Measurements from ENCODE around the gene RBPJL. TPM values are rescaled to one million over a fixed set of nuclear protein-coding genes. Genes with fewer than 3 reads are reported as not detected.

Gene RBPJL
- total and polyA plus RNA-seq, 2 of the 13 experiments (the other 11 are each of a cell fraction or from before 2014, with no cell fraction given), result not detected

GRCh38 chr20:45300961-45301360 is 5.7 kb upstream of the RBPJL start (continued):
- no peak for TF ChIP-seq KLF15 (CRISPR knock-in tag; IDR thresholded peaks at IDR 0.05; ENCODE audit: borderline replicate concordance)
- TF ChIP-seq ZNF263 (CRISPR knock-in tag; IDR thresholded peaks at IDR 0.05), result peak; percentile 61; the same call in 1 of the 2 replicates
- TF ChIP-seq ZBTB46 (CRISPR knock-in tag; IDR thresholded peaks at IDR 0.05; ENCODE audit: borderline replicate concordance), result no peak
- no peak for TF ChIP-seq ZKSCAN8 (CRISPR knock-in tag; IDR thresholded peaks at IDR 0.05; ENCODE audit: borderline replicate concordance)
- peak; percentile 94 for TF ChIP-seq XRCC5 (optimal IDR thresholded peaks at IDR 0.05; ENCODE audit: low read length)
- no peak for TF ChIP-seq ZFX (CRISPR knock-in tag; IDR thresholded peaks at IDR 0.05; ENCODE audit: low read depth)
- 0 out of 2 replicates have a peak, but pooled peaks have one; percentile 29 for TF ChIP-seq EED (CRISPR knock-in tag; IDR thresholded peaks at IDR 0.05)
- TF ChIP-seq PATZ1 (CRISPR knock-in tag; IDR thresholded peaks at IDR 0.05), result peak; percentile 62
- TF ChIP-seq THAP8 (CRISPR knock-in tag; IDR thresholded peaks at IDR 0.05; ENCODE audit: borderline replicate concordance), result no peak
- TF ChIP-seq PAXIP1 (CRISPR knock-in tag; conservative IDR thresholded peaks at IDR 0.05), result no peak
- TF ChIP-seq ZNF839 (CRISPR knock-in tag; IDR thresholded peaks at IDR 0.05; ENCODE audit: borderline replicate concordance), result no peak
- TF ChIP-seq ZKSCAN1 (IDR thresholded peaks at IDR 0.05; ENCODE audit: low read length), result no peak
- TF ChIP-seq ZNF574 (CRISPR knock-in tag; IDR thresholded peaks at IDR 0.05), result 0 out of 2 replicates have a peak, but pooled peaks have one; percentile 12

Measured in HepG2 (cell line).